SK-N-SH (cell line): ENCODE data around the gene PTPRF. TPM values are rescaled to one million over a fixed set of nuclear protein-coding genes. Genes with fewer than 3 reads are reported as not detected.

Experiments
- CHD2 ChIP-seq: fragments of 150-350 bp; IDR thresholded peaks from 2 replicates; pipeline ENCODE4 v1.6.1; 2018; ENCODE audit warnings: low read length; ENCODE audit not compliant: partially characterized antibody
- CTCF ChIP-seq: fragments of 200-600 bp; sonication (generic); IDR thresholded peaks from 2 replicates; pipeline ENCODE4 v1.6.1; 2017; ENCODE audit warnings: antibody characterized with exemption, mild to moderate bottlenecking, moderate library complexity
- EP300 ChIP-seq, 2 experiments: IDR thresholded peaks; 2 replicates each; pipeline versions ENCODE4 v1.4.0 to v1.6.1; 2012; ENCODE audit warnings: borderline replicate concordance in 1 of 2, low read depth in 1 of 2, low read length in 1 of 2
- EZH2phosphoT487 ChIP-seq: fragments of 200-600 bp; sonication (generic); IDR thresholded peaks from 2 replicates; pipeline ENCODE4 v1.6.1; 2017; ENCODE audit warnings: low read depth, mixed run types, mild to moderate bottlenecking, antibody characterized with exemption, moderate library complexity, borderline replicate concordance
- FOSL2 ChIP-seq: IDR thresholded peaks from 2 replicates; pipeline ENCODE4 v1.4.0; 2012; ENCODE audit warnings: low read depth, mild to moderate bottlenecking, moderate library complexity, borderline replicate concordance
- FOXM1 ChIP-seq: IDR thresholded peaks from 2 replicates; pipeline ENCODE4 v1.4.0; 2012; ENCODE audit warnings: low read depth, mild to moderate bottlenecking
- GATA2 ChIP-seq: sonication (generic); formaldehyde crosslinking; IDR thresholded peaks from 2 replicates; pipeline ENCODE4 v1.5.0; 2020; ENCODE audit warnings: mild to moderate bottlenecking, missing genetic modification reagents
- MEF2A ChIP-seq: IDR thresholded peaks from 2 replicates; pipeline ENCODE4 v1.4.0; 2012; ENCODE audit warnings: low read depth, borderline replicate concordance
- POLR2AphosphoS5 ChIP-seq: IDR thresholded peaks from 2 replicates; pipeline ENCODE4 v1.6.1; 2012; ENCODE audit warnings: low read depth, low read length
- RAD21 ChIP-seq: IDR thresholded peaks from 2 replicates; pipeline ENCODE4 v1.6.1; 2012; ENCODE audit warnings: mild to moderate bottlenecking, low read length
- RCOR1 ChIP-seq: fragments of 150-350 bp; IDR thresholded peaks from 2 replicates; pipeline ENCODE4 v1.6.1; 2017; ENCODE audit warnings: antibody characterized with exemption, low read length
- REST ChIP-seq: IDR thresholded peaks from 2 replicates; pipeline ENCODE4 v1.6.1; 2012; ENCODE audit warnings: mild to moderate bottlenecking, low read depth, low read length, moderate library complexity
- RXRA ChIP-seq: IDR thresholded peaks from 2 replicates; pipeline ENCODE4 v1.4.0; 2012; ENCODE audit warnings: low read depth, mild to moderate bottlenecking, borderline replicate concordance
- SIN3A ChIP-seq: IDR thresholded peaks from 2 replicates; pipeline ENCODE4 v1.6.1; 2012; ENCODE audit warnings: low read depth, mild to moderate bottlenecking, low read length, moderate library complexity, borderline replicate concordance
- SMC3 ChIP-seq: IDR thresholded peaks from 2 replicates; pipeline ENCODE4 v1.6.1; 2012; ENCODE audit warnings: low read depth, low read length, improper control_type of control experiment
- TAF1 ChIP-seq: IDR thresholded peaks from 2 replicates; pipeline ENCODE4 v1.6.1; 2012; ENCODE audit warnings: low read depth, mild to moderate bottlenecking, low read length, moderate library complexity, borderline replicate concordance
- TEAD4 ChIP-seq: IDR thresholded peaks from 2 replicates; pipeline ENCODE4 v1.4.0; 2012; ENCODE audit warnings: mild to moderate bottlenecking, borderline replicate concordance; ENCODE audit not compliant: insufficient read depth
- USF1 ChIP-seq: IDR thresholded peaks from 2 replicates; pipeline ENCODE4 v1.4.0; 2012; ENCODE audit warnings: low read depth, borderline replicate concordance
- YY1 ChIP-seq: IDR thresholded peaks from 2 replicates; pipeline ENCODE4 v1.4.0; 2012; ENCODE audit warnings: low read depth, mild to moderate bottlenecking
- polyA plus RNA-seq, 3 experiments: library from polyadenylated mRNA; depleted of rRNA; stranded (reverse); fragments of >200 nt; gene quantifications; 2 replicates each; pipeline ENCODE4 v1.2.3, GENCODE V29; 2012
- TF ChIP-seq, protein P1 (sequence below): fragments of 150-350 bp; IDR thresholded peaks from 2 replicates; pipeline ENCODE4 v1.6.1; 2017; ENCODE audit warnings: antibody characterized with exemption, low read length, low read depth, borderline replicate concordance

PTPRF gene
- polyA plus RNA-seq, 1 of the 3 experiments (the other 2 are of a cell fraction) = 72.7 TPM

- no peak for TF ChIP-seq RXRA
- TF ChIP-seq USF1 = no peak
- TF ChIP-seq YY1 = no peak
- TF ChIP-seq EP300 (IDR thresholded peaks at IDR 0.05; ENCODE audit: borderline replicate concordance in 1 of 2, low read depth in 1 of 2, low read length in 1 of 2) = no peak
- TF ChIP-seq TEAD4 = no peak
- TF ChIP-seq, protein P1, sequence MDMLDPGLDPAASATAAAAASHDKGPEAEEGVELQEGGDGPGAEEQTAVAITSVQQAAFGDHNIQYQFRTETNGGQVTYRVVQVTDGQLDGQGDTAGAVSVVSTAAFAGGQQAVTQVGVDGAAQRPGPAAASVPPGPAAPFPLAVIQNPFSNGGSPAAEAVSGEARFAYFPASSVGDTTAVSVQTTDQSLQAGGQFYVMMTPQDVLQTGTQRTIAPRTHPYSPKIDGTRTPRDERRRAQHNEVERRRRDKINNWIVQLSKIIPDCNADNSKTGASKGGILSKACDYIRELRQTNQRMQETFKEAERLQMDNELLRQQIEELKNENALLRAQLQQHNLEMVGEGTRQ = no peak
- no peak for TF ChIP-seq SIN3A
- no peak for TF ChIP-seq RAD21
- TF ChIP-seq CHD2 = no peak
- TF ChIP-seq GATA2 = no peak
- no peak for TF ChIP-seq MEF2A
- no peak for TF ChIP-seq FOXM1
- no peak for TF ChIP-seq SMC3
- peak; percentile 30; the same call in 1 of the 2 replicates for TF ChIP-seq REST
- no peak for TF ChIP-seq RCOR1
- TF ChIP-seq POLR2AphosphoS5 = no peak
- no peak for TF ChIP-seq EZH2phosphoT487
- TF ChIP-seq FOSL2 = peak; percentile 66; the same call in 1 of the 2 replicates
- TF ChIP-seq TAF1 = no peak
- TF ChIP-seq CTCF = no peak
Measured at GRCh38 chr1:43522776-43523480, 7.8 kb upstream of the PTPRF start (continued).
